GM21723 (cell line): ENCODE results near the gene KRTAP4-9.
"Not testable (repeated sequence)": the region's sequence is repeated elsewhere in the genome, so short reads cannot be mapped to it uniquely, and the experiment has no call there.

ENCODE experiments used
- ATAC-seq: cut with Tn5 transposase; IDR thresholded peaks from one replicate; pipeline ENCODE4 v1.9.1; 2021; ENCODE audit warnings: mild to moderate bottlenecking, moderate library complexity; ENCODE audit not compliant: unreplicated experiment

Gene KRTAP4-9

GRCh38 chr17:41126412-41126811 is 21.2 kb downstream of the KRTAP4-9 start:
- ATAC-seq = no peak

DNA sequence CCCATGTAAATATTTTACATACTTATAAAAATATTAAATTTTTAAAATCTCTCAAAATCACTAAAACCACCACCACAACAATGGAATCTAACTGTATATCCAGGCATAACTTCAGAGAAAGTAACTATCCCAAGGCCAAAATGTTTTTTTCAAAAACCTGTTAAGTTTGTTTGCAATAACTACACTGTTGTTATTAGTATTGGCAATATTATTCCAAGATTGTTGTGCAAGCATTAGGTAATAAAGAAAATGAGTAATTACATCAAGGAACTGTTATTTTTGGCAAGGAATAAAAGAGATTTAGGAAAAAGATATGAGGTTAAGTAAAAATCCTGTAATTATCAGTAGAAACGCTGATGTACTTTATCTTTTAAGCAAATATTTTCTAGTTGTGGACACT is 22.2 kb downstream of the KRTAP4-9 start:
- ATAC-seq = no peak

- ATAC-seq = no peak
Observed at GRCh38 chr17:41131979-41132378, 26.8 kb downstream of the KRTAP4-9 start.

DNA sequence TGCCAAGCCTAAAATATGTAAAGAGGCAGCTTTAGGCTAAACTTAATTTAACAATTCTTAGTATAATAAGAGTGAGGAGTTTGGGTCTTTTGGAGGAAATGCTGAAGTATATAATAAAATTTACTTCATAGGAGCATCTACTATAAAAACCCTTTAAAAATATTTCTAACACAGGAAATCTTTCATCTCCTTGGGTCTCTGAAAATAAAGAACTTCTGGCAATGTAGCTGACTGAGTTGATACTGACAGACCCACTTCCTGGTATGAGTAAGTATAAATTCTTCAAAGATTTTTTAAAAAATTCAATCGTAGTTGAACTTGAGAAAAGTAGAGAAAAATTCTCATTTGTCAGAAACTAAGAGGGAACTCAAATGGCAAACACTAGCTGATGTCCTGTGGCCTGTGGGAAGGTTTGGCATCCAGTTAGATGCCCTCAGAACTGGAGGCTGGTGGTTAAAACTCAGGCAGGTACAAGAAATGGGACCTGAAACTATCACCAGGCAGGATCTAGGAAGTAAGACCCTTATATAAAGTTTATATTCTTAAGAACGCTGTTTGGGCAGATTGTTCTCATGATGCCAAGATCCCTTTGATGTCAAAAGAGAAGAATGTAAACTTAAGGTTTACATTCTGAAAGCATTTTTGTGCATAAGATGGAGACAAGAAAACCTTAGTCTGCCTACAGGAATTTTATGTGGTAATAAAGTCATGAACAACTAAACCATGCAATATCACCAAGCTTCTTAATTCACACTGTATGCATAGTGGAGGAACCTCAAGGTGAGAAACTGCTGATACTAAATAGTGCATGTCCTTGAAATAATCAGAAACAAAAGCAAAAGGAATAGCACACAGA is 28.9 kb downstream of the KRTAP4-9 start:
- ATAC-seq = no peak

- ATAC-seq = not testable (repeated sequence)
Observed at GRCh38 chr17:41139865-41140264, 34.7 kb downstream of the KRTAP4-9 start.

DNA sequence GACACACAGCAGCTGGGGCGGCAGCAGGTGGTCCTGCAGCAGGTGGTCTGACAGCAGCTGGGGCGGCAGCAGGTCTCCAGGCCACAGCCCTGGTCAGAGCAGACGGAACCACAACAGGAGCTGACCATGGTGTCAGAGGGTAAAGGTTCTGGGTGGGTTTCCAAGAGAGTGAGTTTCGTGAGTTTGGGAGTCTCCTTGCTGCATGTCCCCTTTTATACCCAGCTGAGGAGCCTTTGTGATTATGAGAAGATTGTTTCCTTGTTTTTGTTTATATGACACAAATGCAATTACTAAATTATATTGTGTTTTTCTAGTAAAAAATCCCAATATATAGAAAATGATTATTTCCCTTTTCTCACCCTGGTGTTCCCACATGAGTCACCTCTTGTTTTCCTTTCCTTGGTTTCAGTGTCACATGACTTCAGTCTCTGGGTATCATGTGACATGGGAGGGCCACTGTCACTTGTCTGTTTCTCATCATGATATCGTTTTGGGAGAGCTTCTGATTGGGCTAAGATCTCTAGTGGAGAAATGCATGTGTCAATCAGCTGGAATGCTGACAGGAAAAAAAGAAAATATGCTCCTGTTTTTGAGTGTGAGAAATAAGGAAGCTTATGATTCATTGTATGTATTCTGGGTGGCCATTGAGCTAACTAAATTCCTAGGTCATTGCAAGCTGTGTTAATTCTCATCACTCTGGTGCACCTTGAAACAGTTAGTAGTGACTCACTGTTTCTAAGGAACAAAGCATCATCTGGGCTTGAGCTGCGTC is 35.4 kb downstream of the KRTAP4-9 start, which contains the start of gene KRTAP4-6:
KRTAP4-6 (minus strand) TSS at position 185 of the 772 bp plus-strand sequence; CDS start at position 128, 57 bp downstream.
- ATAC-seq = no peak

DNA sequence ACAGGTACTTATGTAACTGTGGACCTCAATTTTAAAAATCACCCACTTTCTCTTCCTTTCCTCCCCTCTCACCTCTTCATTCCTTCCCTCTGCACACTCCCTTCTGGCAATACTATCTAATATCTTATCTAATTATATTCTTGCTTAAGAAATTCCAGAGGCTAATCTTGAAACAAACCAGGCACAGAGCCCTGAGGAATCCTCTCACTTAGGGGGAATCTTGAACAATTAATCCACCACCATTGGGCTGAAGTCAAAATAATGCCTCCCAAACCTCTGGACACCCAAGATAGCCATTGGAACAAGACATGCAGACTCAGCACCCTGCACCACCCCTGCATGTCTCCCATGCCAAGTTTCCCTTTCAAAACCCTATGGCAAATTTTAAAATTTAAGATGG is 36.2 kb downstream of the KRTAP4-9 start:
- ATAC-seq = no peak

GRCh38 chr17:41144846-41145245 is 39.7 kb downstream of the KRTAP4-9 start:
- no peak for ATAC-seq

DNA sequence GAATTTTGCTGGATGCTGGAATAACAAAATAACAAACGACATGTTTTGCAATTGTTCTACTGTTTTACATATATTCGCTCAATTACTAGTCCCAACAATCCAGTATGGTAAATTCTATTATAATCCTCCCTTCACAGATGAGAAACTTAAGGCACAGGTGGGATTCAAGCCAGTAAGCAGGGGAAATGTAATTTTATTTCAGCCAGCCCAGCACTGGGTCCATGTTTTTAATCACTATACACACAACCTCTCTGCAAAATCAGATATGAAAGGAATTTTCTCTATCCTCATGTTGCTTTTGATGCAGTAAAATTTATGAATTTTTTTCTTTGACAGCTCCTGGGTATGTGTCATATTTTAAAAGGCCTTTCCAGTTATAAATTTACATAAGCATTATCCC is 40.1 kb downstream of the KRTAP4-9 start:
- no peak for ATAC-seq

- no peak for ATAC-seq
Observed at GRCh38 chr17:41147531-41148204, 42.5 kb downstream of the KRTAP4-9 start.

GRCh38 chr17:41148971-41149651 is 43.9 kb downstream of the KRTAP4-9 start:
- ATAC-seq = not testable (repeated sequence)

DNA sequence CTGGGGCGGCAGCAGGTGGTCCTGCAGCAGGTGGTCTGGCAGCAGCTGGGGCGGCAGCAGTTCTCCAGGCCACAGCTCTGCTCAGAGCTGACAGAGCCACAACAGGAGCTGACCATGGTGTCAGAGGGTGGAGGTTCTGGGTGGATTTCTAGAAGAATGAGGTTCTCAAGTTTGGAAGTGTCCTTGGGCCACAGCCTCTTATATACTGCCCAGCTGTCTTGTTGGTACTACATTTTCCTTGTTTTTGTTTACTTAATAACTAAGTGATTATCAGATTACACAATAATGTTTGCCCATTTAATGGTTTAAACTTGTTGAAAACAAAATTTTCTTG is 44.4 kb downstream of the KRTAP4-9 start, which contains the start of gene KRTAP4-5:
KRTAP4-5 (minus strand) TSS at position 174 of the 334 bp plus-strand sequence; CDS start at position 116, 58 bp downstream.
- ATAC-seq = no peak

DNA sequence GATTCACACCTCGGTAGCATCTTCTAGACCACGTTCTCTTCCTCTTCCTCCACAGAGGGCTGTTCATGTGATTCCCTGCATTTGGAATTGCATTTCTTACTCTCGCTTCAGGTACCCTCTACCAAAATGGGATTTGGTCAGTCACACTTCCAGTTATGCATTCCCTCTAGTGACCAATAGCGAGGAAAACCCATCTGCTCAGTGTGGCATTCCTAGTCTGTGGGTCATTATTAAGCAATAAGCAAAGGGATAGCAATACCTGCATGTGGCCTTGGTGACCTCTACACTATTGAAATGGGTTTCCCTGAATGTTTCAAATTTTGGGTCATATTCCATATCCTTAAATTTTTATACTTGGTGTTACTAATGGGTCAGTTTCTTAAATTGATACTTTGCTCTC is 44.8 kb downstream of the KRTAP4-9 start:
- no peak for ATAC-seq

GRCh38 chr17:41151525-41151924 is 46.3 kb downstream of the KRTAP4-9 start:
- ATAC-seq = no peak

DNA sequence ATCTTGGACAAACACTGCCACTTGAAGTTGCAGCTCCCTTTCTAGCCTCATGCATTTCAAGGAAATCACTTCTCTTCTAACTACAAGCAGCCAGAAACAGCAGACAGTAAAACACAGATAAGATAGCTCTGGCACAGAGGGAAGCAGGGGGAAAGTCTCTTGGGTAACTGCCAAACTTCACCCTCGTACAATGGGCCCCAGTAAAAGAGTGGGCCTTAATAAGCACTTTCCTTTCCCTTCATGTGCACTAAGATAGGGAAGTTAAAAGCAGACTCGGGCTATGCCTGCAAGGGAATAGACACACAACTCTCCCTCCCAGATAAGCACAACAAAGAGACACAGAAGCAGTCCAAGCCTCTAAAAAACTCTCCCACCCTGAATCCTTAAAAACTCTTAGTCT is 48.7 kb downstream of the KRTAP4-9 start:
- no peak for ATAC-seq
